ENCODE measurements around the gene CHST10. TPM values are rescaled to one million over a fixed set of nuclear protein-coding genes. Genes with fewer than 3 reads are reported as not detected.

CHST10 gene
- total and polyA plus RNA-seq, 5 donors from 2014 or later: 0.20 to 0.81 (median 0.75) TPM; not detected in 2

DNA sequence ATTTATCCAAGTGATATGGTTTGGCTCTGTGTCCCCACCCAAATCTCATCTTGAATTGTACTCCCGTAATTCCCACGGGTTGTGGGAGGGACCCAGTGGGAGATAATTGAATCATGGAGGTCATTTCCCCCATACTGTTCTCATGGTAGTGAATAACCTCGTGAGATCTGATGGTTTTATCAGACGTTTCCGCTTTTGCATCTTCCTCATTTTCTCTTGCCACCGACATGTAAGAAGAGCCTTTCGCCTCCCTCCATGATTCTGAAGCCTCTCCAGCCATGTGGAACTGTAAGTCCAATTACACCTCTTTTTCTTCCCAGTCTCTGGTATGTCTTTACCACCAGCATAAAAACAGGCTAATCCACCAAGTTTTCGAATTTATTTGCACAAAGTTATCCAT is 20.3 kb upstream of the CHST10 start:
- H3K9me3 ChIP-seq (ENCODE audit: control insufficient read depth in 2 of 2, low read length in 2 of 2): no peaks in the 10 kb centered on the region
- H3K9me3 Mint-ChIP-seq: no peaks in the 10 kb centered on the region
- no peaks in the 10 kb centered on the region for H3K4me1 ChIP-seq (ENCODE audit: control insufficient read depth, insufficient read depth, low read length, poor library complexity, severe bottlenecking)
- H3K36me3 ChIP-seq (ENCODE audit: control insufficient read depth, insufficient read depth, low read length): no peaks in the 10 kb centered on the region
- no peak overlapping the region for H3K4me3 Mint-ChIP-seq
- ATAC-seq (ENCODE audit: low read depth in 2 of 2) (no peak), DNase-seq (no peak)
- H3K27ac ChIP-seq (ENCODE audit: insufficient read depth, low read length, poor library complexity, severe bottlenecking): no peak overlapping the region
- no peaks in the 10 kb centered on the region for H3K36me3 Mint-ChIP-seq
- no peak overlapping the region for H3K4me3 ChIP-seq (ENCODE audit: low read depth, low read length)
- H3K4me1 Mint-ChIP-seq: peaks cover 0 to 5% (median 0%) of the 10 kb centered on the region in 4 donors
- peaks cover 4% of the 10 kb centered on the region for H3K27me3 ChIP-seq (ENCODE audit: control insufficient read depth, insufficient read depth, low read length)
- no peak overlapping the region for H3K27ac Mint-ChIP-seq
- peaks cover 31% of the 10 kb centered on the region for H3K27me3 Mint-ChIP-seq

DNA sequence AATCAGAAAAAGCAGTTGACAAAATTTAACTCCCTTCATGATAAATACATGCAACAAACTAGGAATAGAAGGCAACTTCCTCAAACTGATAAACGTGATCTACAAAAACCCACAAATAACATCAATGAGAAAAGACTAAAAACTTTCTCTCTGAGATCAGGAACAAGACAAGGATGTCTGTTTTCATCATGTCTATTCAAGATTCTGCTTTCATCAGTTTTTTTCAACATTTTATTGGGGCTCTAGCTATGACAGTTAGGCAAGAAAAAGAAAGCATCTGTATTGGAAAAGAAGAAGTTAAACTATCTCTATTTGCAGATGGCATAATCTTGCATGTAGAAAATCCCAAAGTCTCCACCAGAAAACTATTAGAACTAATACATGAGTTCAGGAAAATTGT is 12.3 kb upstream of the CHST10 start:
- H3K27me3 ChIP-seq (ENCODE audit: control insufficient read depth, insufficient read depth, low read length): peaks cover 2% of the 10 kb centered on the region
- peaks cover 0 to 4% (median 2%) of the 10 kb centered on the region in 4 donors for H3K4me1 Mint-ChIP-seq
- no peaks in the 10 kb centered on the region for H3K36me3 ChIP-seq (ENCODE audit: control insufficient read depth, insufficient read depth, low read length)
- DNase-seq: no peak
- H3K9me3 ChIP-seq (ENCODE audit: control insufficient read depth in 2 of 2, low read length in 2 of 2): no peaks in the 10 kb centered on the region
- H3K27ac ChIP-seq (ENCODE audit: insufficient read depth, low read length, poor library complexity, severe bottlenecking): no peak overlapping the region
- no peak for ATAC-seq (ENCODE audit: low read depth in 2 of 2)
- H3K4me3 ChIP-seq (ENCODE audit: low read depth, low read length): no peak overlapping the region
- no peaks in the 10 kb centered on the region for H3K4me1 ChIP-seq (ENCODE audit: control insufficient read depth, insufficient read depth, low read length, poor library complexity, severe bottlenecking)
- H3K9me3 Mint-ChIP-seq: peaks cover 0 to 8% (median 0%) of the 10 kb centered on the region in 7 donors
- no peak overlapping the region for H3K27ac Mint-ChIP-seq
- no peak overlapping the region for H3K4me3 Mint-ChIP-seq
- H3K27me3 Mint-ChIP-seq: peaks cover 60% of the 10 kb centered on the region
- H3K36me3 Mint-ChIP-seq: no peaks in the 10 kb centered on the region

GRCh38 chr2:100427627-100428258 is 10.3 kb upstream of the CHST10 start:
- peak; percentile 5 to 76 (median 30) for DNase-seq
- Mint-ChIP-seq H3K27me3 (peaks cover 47% of the 10 kb centered on the region), H3K4me1 (peaks cover 0 to 4% (median 2%) of the 10 kb centered on the region in 4 donors), H3K4me3 (no peak overlapping the region), H3K27ac (peak overlapping the region in 2 of 3 donors; percentile 5 to 74), H3K36me3 (no peaks in the 10 kb centered on the region), H3K9me3 (peaks cover 0 to 8% (median 0%) of the 10 kb centered on the region in 7 donors)
- Histone ChIP-seq H3K27ac (ENCODE audit: insufficient read depth, low read length, poor library complexity, severe bottlenecking) (no peak overlapping the region), H3K4me1 (ENCODE audit: control insufficient read depth, insufficient read depth, low read length, poor library complexity, severe bottlenecking) (no peaks in the 10 kb centered on the region), H3K36me3 (ENCODE audit: control insufficient read depth, insufficient read depth, low read length) (no peaks in the 10 kb centered on the region), H3K9me3 (ENCODE audit: control insufficient read depth in 2 of 2, low read length in 2 of 2) (no peaks in the 10 kb centered on the region), H3K4me3 (ENCODE audit: low read depth, low read length) (no peak overlapping the region), H3K27me3 (ENCODE audit: control insufficient read depth, insufficient read depth, low read length) (peaks cover 2% of the 10 kb centered on the region)
- ATAC-seq (ENCODE audit: low read depth in 2 of 2): peak; percentile 53 to 74

GRCh38 chr2:100427111-100427510 is 9.6 kb upstream of the CHST10 start:
- Histone ChIP-seq H3K27me3 (ENCODE audit: control insufficient read depth, insufficient read depth, low read length) (peaks cover 2% of the 10 kb centered on the region), H3K4me3 (ENCODE audit: low read depth, low read length) (no peak overlapping the region), H3K27ac (ENCODE audit: insufficient read depth, low read length, poor library complexity, severe bottlenecking) (no peak overlapping the region), H3K4me1 (ENCODE audit: control insufficient read depth, insufficient read depth, low read length, poor library complexity, severe bottlenecking) (no peaks in the 10 kb centered on the region), H3K36me3 (ENCODE audit: control insufficient read depth, insufficient read depth, low read length) (no peaks in the 10 kb centered on the region), H3K9me3 (ENCODE audit: control insufficient read depth in 2 of 2, low read length in 2 of 2) (no peaks in the 10 kb centered on the region)
- Mint-ChIP-seq H3K4me3 (no peak overlapping the region), H3K27me3 (peaks cover 42% of the 10 kb centered on the region), H3K9me3 (peaks cover 0 to 8% (median 0%) of the 10 kb centered on the region in 7 donors), H3K27ac (no peak overlapping the region), H3K4me1 (peaks cover 0 to 4% (median 2%) of the 10 kb centered on the region in 4 donors), H3K36me3 (no peaks in the 10 kb centered on the region)
- no peak for ATAC-seq (ENCODE audit: low read depth in 2 of 2)
- no peak for DNase-seq

DNA sequence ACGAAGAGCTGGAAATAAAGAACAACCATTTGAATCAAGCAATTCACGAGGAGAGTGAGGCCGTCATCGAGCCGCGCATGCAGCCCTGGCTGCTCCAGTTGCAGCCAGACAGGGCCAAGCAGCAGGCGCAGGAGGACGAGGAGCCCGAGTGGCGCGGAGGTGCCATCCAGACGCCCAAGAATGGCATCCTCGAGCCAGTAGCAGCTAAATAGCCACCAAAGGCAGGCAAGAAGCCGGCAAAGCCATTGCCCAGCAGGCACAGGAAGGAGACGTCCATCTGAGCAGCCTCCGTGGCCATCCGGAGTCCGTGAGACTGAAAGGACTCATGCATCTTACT is 8.9 kb upstream of the CHST10 start:
- H3K9me3 Mint-ChIP-seq: peaks cover 0 to 8% (median 0%) of the 10 kb centered on the region in 7 donors
- H3K27ac Mint-ChIP-seq: no peak overlapping the region
- Histone ChIP-seq H3K36me3 (ENCODE audit: control insufficient read depth, insufficient read depth, low read length) (no peaks in the 10 kb centered on the region), H3K27ac (ENCODE audit: insufficient read depth, low read length, poor library complexity, severe bottlenecking) (no peak overlapping the region), H3K27me3 (ENCODE audit: control insufficient read depth, insufficient read depth, low read length) (peaks cover 2% of the 10 kb centered on the region), H3K4me1 (ENCODE audit: control insufficient read depth, insufficient read depth, low read length, poor library complexity, severe bottlenecking) (no peaks in the 10 kb centered on the region), H3K4me3 (ENCODE audit: low read depth, low read length) (no peak overlapping the region), H3K9me3 (ENCODE audit: control insufficient read depth in 2 of 2, low read length in 2 of 2) (no peaks in the 10 kb centered on the region)
- DNase-seq (no peak), ATAC-seq (ENCODE audit: low read depth in 2 of 2) (no peak)
- no peak overlapping the region for H3K4me3 Mint-ChIP-seq
- H3K36me3 Mint-ChIP-seq: no peaks in the 10 kb centered on the region
- H3K27me3 Mint-ChIP-seq: peaks cover 39% of the 10 kb centered on the region
- peaks cover 0 to 4% (median 2%) of the 10 kb centered on the region in 4 donors for H3K4me1 Mint-ChIP-seq

DNA sequence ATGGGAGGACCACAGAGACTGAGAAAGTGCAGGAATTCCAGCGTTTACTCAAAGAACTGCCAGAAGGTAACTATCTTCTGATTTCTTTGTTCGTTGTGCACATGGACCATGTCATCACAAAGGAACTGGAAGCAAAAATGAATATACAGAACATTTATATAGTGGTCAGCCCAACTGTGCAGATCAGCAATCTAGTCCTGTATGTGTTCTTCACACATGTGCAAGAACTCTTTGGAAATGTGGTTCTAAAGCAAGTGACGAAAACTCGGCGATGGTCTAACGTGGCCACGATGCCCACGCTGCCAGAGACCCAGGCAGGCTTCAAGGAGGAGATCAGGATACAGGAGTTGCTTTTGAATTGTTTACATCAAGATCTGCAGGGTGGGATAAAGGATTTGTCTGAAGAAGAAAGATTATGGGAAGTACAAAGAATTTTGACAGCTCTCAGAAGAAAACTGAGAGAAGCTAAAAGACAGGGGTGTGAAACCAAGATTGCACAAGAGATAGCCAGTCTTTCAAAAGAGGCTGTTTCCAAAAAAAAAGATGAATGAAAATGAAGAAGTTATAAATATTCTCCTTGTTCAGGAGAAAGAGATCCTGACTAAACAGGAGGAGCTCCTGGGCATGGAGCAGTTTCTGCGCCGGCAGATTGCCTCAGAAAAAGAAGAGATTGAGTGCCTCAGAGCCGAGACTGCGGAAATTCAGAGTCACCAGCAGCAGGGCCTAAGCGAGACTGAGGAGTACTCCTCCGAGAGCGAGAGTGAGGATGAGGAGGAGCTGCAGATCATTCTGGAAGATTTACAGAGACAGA is 8.3 kb upstream of the CHST10 start:
- H3K4me3 Mint-ChIP-seq: no peak overlapping the region
- H3K27me3 Mint-ChIP-seq: peaks cover 35% of the 10 kb centered on the region
- no peak for DNase-seq
- no peaks in the 10 kb centered on the region for H3K36me3 Mint-ChIP-seq
- Histone ChIP-seq H3K36me3 (ENCODE audit: control insufficient read depth, insufficient read depth, low read length) (no peaks in the 10 kb centered on the region), H3K4me3 (ENCODE audit: low read depth, low read length) (no peak overlapping the region), H3K27ac (ENCODE audit: insufficient read depth, low read length, poor library complexity, severe bottlenecking) (no peak overlapping the region), H3K27me3 (ENCODE audit: control insufficient read depth, insufficient read depth, low read length) (peaks cover 5% of the 10 kb centered on the region), H3K9me3 (ENCODE audit: control insufficient read depth in 2 of 2, low read length in 2 of 2) (no peaks in the 10 kb centered on the region), H3K4me1 (ENCODE audit: control insufficient read depth, insufficient read depth, low read length, poor library complexity, severe bottlenecking) (no peaks in the 10 kb centered on the region)
- H3K4me1 Mint-ChIP-seq: peaks cover 0 to 4% (median 2%) of the 10 kb centered on the region in 4 donors
- H3K9me3 Mint-ChIP-seq: peaks cover 0 to 5% (median 0%) of the 10 kb centered on the region in 7 donors
- ATAC-seq (ENCODE audit: low read depth in 2 of 2): no peak
- H3K27ac Mint-ChIP-seq: no peak overlapping the region

DNA sequence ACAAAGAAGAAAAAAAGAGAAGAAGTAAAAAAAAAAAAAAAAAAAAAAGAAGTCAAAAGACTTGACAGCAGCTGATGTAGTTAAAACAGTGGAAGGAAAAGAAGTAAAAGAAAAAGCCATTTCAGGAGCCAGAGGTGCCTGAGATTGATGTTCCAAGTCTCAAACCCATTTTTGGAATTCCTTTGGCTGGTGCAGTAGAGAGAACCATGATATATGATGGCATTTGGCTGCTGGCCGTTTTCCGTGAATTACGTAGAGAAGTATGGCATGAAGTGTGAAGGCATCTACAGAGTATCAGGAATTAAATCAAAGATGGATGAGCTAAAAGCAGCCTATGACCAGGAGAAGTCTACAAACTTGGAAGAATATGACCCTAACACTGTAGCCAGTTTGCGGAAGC is 7.6 kb upstream of the CHST10 start:
- H3K9me3 ChIP-seq (ENCODE audit: control insufficient read depth in 2 of 2, low read length in 2 of 2): no peaks in the 10 kb centered on the region
- ATAC-seq (ENCODE audit: low read depth in 2 of 2) (no peak), DNase-seq (no peak)
- no peaks in the 10 kb centered on the region for H3K36me3 ChIP-seq (ENCODE audit: control insufficient read depth, insufficient read depth, low read length)
- Mint-ChIP-seq H3K36me3 (no peaks in the 10 kb centered on the region), H3K4me1 (peaks cover 0 to 4% (median 2%) of the 10 kb centered on the region in 4 donors), H3K9me3 (peaks cover 0 to 5% (median 0%) of the 10 kb centered on the region in 7 donors), H3K27ac (peak overlapping the region in 1 of 3 donors; percentile 29), H3K4me3 (no peak overlapping the region), H3K27me3 (peaks cover 36% of the 10 kb centered on the region)
- no peaks in the 10 kb centered on the region for H3K4me1 ChIP-seq (ENCODE audit: control insufficient read depth, insufficient read depth, low read length, poor library complexity, severe bottlenecking)
- H3K27ac ChIP-seq (ENCODE audit: insufficient read depth, low read length, poor library complexity, severe bottlenecking): no peak overlapping the region
- no peak overlapping the region for H3K4me3 ChIP-seq (ENCODE audit: low read depth, low read length)
- peaks cover 5% of the 10 kb centered on the region for H3K27me3 ChIP-seq (ENCODE audit: control insufficient read depth, insufficient read depth, low read length)

All from CD4-positive, CD25-positive, alpha-beta regulatory T cell (primary cell).